NCI-H2107 treated with DMSO at 0.1 percent for 48 hours (cell line): ENCODE measurements around the gene RBPJ.
"Not testable (repeated sequence)": the region's sequence is repeated elsewhere in the genome, so short reads cannot be mapped to it uniquely, and the experiment has no call there.

Source experiments
- DNase-seq: peaks from one replicate; lab custom pipeline; 2025; ENCODE audit not compliant: unreplicated experiment; lab: John Stamatoyannopoulos, UW

Gene RBPJ

DNA sequence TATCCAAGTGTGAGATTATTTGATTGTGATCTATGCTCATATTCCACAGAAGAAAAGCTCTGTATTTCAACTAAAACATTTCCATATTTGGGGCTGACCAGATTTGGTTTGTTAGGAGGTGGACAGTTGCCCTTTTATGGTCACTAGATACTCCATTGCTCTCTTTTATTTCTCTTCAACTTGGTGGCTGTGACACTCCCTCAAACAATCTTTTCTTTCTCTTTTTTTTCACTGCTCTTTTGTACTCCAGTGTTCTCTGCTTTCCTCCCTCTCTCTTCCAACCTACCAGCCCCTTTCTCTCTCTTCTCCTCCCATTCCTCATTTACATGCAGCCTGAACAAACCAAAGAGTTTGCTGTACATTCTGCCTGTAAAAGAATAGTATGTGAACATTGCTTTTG is 48.8 kb downstream of the RBPJ start:
- no peak for DNase-seq

DNA sequence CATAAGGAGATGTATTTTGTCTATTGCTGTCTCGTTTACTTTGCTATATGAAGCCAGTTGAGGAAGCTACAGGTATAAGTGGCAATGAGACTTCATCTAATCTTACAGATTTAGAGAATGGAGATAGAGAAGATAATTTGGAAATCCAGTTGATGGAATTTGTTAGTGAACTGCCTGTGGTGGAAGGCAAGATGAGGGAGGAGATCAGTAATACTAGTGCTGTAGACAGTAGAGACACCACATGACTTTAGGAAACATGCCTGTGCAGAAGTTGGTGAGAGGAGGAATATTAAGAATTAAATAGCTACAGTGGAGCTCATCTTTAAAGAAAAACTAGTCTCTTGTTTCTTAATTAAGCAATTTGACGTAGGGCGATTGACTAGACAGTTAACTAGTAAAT is 51.3 kb downstream of the RBPJ start:
- DNase-seq = no peak

DNA sequence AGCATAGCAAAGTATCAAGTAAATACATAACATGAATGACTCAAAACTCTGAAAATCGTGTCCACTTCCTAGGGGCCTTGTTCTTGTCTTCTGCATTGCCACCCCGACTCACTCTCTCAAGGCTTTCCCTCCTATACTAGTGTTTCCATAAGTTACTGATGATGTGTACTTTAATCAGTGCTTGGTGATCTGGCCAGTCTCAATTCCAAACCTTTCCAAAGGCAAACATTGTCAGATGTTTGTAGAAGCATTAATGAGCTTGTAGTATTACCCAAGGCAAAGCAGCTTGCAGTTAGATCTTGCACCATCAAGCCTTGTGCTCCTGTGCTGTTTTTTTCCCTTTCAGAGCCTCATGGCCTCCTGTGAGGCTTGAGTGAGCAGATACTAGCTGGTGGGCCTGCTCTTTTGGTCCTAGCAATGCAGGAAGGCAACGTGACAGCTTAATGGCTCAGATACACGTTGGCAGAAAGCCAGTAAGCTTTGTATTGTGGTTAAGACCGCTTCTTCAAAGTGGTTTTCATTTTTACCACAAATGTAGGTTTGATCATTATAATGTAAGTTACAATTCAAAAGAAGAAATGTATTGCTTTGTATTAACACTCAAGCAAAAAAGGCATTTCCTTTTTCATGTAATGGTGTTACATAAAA is 51.8 kb downstream of the RBPJ start:
- peak; percentile 28 for DNase-seq

GRCh38 chr4:26375551-26375950 is 54.7 kb downstream of the RBPJ start:
- DNase-seq = no peak

DNA sequence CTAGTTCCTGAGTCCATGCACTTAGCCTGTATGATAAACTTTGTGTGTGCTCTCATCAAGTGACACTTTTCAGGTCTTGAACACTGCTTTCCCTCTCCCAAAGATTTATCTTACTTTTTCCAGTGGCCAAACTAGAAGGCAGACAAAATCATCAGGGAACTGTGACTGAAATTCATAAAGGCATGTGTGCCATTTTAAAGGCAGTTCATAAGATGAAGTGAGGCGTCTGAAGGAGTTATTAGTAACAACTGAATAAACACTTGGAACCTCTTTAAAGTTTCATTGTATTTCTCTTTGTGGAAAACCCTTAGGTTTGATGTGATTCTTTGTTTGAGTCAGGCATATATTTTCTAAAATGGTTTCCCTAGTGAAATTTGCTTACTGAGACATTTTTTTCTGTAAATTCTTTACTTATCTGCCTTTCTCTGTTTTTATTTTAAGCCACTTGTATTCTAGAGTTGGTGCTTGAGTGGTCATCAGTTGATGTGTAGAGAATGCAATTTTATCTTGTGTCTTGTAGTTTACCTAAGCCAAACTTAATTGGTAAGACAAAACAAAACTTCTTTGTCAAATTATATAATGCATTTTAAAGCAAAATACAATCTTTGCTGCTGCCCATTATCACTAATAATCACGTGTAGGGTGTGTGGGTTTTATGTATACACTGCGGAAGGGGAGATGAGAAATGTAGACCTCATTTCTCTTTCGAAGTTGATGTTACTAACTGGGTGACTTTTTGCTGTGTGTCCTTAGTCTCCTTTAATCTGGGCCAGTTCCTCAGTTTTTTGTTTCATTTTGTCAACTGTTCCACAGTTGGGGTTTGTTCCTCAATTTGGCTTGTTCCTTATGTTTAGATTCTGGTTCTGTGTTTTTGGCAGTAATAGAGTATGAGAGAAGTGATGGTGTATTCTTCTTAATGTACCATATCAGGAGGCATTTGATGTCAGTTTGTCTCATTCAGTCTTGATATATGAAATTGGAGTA is 56.8 kb downstream of the RBPJ start:
- DNase-seq = no peak

- DNase-seq = no peak
Observed at GRCh38 chr4:26379837-26380236, 59.0 kb downstream of the RBPJ start.

DNA sequence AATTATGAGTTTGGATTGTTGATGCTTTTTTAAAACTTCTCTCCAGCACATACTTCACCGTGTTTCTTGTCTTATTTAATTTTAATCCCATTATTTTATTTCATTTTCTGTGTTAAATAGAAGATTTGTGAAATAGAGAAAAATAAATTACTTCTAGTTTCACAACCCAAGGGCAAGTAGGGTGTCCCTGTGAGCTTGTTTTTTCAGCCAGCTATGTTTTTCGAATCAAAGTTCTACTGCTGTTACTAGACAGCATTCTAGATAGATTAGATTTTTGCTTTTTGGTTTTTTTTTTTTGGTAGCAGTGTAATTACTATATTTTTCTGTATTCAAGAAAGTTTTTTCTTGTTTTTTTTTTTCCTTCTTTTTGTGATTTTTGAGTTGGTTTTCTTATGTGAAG is 59.9 kb downstream of the RBPJ start:
- DNase-seq = no peak

GRCh38 chr4:26384380-26385057 is 63.7 kb downstream of the RBPJ start:
- DNase-seq = no peak

- DNase-seq = no peak
Observed at GRCh38 chr4:26385690-26386089, 64.9 kb downstream of the RBPJ start.

- no peak for DNase-seq
Observed at GRCh38 chr4:26386386-26386785, 65.6 kb downstream of the RBPJ start.

- no peak for DNase-seq
Observed at GRCh38 chr4:26388671-26389070, 67.9 kb downstream of the RBPJ start.

DNA sequence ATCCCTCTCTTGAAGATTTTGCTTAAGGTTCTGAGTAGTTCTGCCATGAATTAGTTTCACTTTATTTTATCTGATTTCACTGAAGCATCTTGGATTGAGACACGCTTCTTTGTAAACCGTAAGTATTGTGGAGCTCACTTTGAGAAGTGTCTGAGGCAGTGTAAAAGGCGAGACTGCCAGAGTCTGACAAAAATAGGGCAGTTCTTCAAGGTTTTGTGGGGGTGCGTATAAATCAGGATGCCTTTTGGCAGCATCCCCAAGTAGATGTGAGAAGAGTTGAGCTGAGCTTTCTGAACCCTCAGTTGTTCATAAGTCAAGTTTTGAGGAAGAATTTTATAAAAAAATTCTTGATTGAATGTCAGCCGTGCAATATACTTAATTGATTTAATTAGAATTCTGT is 76.3 kb downstream of the RBPJ start:
- DNase-seq = no peak

DNA sequence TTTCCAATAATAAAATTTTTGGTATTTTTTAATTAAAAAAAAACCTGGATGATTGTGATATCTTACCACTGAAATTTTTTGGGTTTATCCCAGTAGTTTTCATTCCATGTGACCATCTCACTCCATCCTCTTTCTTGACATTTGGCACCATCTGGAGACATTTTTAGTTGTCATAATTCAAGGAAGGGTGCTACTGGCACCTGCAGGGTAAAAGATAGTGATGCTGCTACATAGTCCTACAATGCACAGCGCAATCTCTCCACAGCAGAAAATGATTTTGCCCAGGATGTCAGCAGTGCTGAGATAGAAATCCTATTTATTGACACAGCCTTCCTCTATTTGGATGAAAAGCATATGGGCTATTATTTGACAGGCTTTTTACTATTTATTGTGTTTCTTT is 79.3 kb downstream of the RBPJ start:
- DNase-seq = no peak

DNA sequence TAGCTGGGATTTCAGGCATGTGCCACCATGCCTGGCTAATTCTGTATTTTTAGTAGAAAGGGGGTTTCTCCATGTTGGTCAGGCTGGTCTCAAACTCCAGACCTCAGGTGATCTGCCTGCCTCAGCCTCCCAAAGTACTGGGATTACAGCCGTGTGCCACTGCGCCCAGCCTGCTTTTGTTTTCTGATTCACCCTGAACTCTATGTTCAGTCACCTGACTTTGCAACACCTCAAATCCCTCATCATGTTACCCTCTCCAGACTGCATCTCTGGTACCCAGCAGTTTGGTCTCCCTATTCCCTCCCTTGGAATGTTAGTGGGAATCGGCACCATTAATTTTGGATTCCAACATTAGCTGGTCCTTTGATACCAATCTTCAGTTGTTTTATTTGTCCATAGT is 81.2 kb downstream of the RBPJ start:
- not testable (repeated sequence) for DNase-seq

GRCh38 chr4:26402458-26402857 is 81.6 kb downstream of the RBPJ start:
- DNase-seq = no peak

DNA sequence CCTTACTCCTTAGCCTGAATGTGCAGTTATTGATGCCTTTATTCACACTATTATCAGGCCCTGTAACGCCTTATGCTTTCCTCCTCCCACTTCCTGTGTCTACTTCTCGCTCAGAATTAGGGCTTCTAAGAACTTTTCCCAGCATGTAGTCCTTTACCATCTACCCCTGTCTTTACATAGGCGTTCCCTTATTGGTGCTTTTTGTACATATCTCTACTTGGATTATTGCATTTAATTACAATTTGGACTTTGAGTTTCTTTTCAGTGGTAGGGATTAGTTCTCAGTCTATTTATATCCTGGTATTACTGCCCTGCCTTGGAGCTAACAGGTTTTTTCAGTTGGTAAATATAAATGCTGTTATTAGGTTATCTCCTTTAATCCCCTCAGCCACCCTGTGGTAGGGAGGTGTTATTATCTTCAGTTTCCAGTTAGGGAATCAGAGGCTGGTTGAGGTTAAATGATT is 84.0 kb downstream of the RBPJ start:
- DNase-seq = no peak

GRCh38 chr4:26406346-26406975 is 85.6 kb downstream of the RBPJ start:
- DNase-seq = no peak

DNA sequence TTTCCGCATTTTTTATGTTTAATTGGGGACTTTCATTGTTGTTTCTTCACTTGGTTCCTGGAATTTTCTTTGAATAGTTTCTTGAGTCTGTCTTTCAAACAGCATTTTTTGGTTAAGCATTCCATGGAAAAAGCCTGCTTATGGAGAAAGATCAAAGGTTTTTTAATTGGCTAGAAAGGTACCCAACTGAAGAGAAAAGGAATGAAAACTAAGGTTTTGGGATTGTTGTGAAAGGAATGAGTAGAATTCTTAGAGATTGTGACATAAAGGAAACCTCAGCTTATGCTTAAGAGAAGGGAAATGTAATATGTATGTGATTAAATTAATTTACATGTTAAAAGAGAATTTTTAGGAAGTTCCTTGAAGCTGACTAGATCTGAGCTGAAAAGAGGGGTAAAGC is 86.7 kb downstream of the RBPJ start:
- DNase-seq = no peak

DNA sequence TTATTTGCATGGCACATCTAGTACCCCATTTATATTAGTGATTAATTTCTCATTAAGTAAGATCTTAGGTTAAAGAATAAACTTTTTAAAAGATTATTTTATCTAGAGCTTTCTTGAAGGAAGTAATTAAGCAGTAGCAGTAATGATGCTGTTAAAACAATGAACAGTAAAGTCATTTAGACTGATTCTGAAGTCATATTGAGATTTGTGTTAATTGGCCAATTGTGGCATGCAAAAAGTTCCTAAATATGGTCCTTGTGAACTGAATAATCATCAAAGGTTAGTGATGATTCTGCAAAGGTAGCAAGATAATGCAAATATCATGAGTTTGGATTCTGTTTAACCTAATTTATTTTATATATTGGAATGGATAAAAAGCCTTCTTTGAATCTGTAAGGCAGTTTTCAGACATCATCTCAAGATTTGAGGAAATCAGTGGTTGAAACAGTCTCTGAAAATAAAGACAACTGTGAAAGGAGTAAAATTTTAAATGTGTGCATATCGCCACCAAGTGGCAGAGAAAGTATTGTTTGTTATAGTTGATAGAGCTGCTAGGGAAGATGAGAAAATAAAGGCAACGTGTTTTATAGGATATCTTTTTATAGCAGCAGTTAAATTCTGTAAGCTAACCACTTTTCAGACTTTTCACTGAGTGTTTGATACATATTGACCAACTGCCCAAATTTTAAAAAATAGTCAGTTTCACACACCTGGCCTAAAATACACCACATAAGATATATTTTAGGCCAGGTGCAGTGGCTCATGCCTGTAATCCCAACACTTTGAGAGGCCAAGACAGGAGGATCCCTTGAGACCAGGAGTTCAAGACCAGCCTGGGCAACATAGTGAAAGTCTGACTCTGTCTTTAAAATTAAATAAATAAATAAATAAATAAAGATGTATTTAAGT is 89.8 kb downstream of the RBPJ start:
- DNase-seq = peak; percentile 28
